ENCODE results near the gene HRH3.

- TF ChIP-seq CTCF (IDR thresholded peaks at IDR 0.05) (no peak), POLR2A (IDR thresholded peaks at IDR 0.05) (no peak)
Measured at GRCh38 chr20:62200491-62201172, 19.4 kb downstream of the HRH3 start.

Measured in esophagus squamous epithelium (tissue), 4 donors.